Hypothalamus (tissue), 51 donors: ENCODE results near the gene TMPRSS9.
"Not testable (repeated sequence)": the region's sequence is repeated elsewhere in the genome, so short reads cannot be mapped to it uniquely, and the experiment has no call there.

ENCODE experiments used
- DNase-seq, 51 donors: peaks; one replicate each; lab custom pipeline; 2025; lab: John Stamatoyannopoulos, UW

TMPRSS9 gene

DNA sequence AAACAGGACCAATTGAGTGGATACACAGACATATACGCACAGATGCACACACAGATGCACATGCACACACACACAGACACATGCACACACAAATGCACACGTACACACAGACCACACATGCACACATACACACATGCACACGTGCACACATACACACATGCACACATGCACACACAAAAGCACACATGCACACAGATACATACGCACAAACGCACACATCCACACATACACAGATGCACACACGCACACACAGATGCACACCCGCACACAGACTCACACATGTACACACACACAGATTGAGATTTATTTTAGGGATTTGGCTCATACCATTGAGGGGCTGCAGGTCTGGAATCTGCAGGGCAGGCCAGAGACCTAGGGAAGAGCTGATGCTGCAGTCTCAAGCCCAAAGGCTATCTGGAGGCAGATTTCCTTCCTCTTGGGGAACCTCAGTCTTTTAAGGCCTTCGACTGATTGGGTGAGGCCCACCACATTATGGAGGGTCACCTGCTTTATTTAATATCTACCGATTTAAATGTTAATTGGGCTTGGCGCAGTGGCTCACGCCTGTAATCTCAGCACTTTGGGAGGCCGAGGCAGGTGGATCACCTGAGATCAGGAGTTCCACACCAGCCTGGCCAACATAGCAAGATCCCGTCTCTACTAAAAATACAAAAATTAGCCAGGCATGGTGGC, 22.6 kb downstream of the TMPRSS9 start:
- no peak for DNase-seq

DNA sequence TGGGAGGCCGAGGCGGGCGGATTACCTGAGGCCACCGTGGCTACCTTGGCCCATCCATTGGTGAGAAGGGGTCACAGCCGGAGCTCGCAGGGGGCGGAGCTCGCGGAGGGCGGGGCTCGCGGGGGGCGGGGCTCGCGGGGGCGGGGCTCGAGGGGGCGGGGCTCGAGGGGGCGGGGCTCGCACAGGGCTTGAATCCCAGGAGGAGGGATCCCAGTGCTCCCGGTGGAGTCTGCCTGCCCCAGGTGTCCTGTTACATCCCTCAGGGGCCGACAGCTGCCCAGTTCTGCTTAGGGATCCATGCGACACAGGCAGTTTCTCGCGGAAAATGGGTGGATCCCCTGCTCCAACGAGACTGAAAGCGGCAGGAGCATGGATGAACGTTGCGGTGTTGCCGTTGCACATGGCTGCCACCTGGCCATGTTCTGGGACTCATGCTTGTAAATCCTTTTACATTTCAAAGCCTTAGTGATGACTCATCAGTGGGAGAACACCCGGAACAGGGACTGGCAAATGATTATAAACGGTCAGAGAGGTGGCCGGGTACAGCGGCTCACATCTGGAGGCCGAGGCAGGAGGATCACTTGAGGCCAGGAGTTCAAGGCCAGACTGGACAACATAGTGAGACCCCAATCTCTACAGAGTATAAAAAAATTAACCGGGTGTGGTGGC, 25.1 kb downstream of the TMPRSS9 start:
- DNase-seq = peak in 1 of 51 donors; percentile 11

DNA sequence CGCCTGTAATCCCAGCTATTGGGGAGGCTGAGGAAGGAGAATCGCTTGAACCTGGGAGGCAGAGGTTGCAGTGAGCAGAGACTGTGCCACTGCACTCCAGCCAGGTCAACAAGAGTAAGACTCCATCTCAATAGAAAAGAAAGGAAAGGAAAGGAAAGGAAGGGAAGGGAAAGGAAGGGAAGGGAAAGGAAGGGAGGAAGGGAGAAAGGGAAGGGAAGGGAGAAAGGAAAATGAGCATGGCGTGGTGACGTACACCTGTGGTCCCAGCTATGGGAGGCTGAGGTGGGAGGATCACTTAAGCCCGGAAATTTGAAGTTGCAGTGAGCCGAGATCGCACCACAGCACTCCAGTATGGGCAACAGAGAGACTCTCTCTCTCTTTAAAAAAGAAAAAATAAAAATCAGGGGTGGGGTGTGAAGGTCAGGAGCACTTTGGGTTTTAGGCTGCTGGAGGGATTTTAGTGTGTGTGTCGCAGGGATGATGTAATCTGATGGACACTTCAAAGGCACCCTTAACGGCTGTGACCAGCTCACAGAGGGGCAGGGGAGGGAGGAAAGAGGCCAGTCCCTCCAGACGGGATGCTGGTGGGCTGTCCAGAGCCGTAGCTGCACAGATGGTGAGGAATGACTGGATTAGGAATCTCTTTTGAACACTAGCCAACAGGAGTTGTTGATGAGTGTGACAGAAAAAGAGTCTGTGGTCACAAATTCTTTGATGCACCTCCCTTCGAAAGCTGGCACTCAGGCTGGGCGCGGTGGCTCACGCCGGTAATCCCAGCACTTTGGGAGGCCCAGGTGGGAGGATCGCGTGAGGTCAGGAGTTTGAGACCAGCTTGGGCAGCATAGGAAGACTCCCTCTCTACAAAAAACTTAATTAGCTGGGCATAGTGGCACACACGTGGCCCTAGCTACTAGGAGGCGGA, 27.6 kb downstream of the TMPRSS9 start:
- DNase-seq = no peak

DNA sequence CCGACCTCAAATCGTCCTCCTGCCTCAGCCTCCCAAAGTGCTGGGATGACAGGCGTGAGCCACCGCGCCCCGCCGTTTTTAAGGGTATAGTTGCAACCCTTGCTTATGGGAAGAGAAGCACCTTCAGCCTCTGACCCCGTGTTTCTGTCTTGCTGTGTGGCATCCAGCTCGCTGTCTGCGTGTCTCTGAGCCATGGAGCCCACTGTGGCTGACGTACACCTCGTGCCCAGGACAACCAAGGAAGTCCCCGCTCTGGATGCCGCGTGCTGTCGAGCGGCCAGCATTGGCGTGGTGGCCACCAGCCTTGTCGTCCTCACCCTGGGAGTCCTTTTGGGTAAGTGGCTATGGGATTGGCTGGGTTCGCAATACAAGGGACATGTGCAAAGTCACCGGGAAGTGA, 29.5 kb downstream of the TMPRSS9 start:
- DNase-seq = no peak

DNA sequence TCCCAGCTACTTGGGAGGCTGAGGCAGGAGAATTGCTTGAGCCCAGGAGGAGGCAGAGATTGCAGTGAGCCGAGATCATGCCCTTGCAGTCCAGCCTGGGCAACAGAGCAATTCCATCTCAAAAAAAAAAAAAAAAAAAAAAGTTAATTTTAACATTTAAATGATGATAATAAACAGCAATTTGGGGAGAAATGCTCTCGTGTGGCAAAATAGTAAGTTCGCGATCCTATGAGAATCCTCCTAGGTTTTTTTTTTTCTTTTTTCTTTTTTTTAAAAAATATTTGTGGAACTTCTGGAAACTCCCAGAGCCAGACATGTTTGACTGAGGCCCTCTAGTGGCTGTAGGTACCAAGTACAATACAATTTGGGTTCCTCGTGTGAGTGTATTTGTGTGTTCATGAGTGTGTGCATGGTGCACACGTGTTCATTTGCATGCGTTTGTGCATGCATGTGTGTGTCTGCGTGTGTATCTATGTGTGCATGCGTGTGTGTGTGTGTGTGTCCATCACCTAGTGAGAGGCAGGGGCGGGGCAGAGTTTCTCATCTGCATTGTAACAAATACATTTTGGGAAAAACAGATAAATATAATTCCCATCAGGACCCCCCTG, 31.2 kb downstream of the TMPRSS9 start:
- peak in 16 of 51 donors; percentile 7 to 54 (median 18) for DNase-seq

DNA sequence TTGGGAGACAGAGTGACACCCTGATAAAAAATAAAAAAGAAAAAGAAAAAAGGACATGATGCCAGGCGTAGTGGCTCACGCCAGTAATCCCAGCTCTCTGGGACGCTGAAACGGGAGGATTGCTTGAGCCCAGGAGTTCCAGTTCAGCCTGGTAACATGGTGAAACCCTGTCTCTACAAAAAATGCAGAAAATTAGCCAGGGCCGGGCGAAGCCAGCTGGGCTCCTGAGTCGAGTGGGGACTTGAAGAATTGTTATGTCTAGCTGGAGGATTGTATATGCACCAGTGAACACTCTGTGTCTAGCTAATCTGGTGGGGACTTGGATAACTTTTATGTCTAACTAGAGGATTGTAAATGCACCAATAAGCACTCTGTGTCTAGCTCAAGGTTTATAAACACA, 32.3 kb downstream of the TMPRSS9 start:
- DNase-seq = no peak

DNA sequence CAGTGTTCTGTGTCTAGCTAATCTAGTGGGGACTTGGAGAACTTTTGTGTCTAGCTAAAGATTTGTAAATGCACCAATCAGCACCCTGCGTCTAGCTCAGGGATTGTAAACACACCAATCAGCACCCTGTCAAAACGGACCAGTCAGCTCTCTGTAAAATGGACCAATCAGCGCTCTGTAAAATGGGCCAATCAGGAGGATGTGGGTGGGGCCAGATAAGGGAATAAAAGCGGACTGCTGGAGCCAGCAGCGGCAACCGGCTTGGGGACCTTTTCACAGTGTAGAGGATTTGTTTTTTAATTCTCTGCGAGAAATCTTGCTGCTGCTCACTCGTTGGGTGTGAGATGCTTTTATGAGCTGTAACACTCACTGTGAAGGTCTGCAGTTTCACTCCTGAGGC, 32.8 kb downstream of the TMPRSS9 start:
- DNase-seq = not testable (repeated sequence)

DNA sequence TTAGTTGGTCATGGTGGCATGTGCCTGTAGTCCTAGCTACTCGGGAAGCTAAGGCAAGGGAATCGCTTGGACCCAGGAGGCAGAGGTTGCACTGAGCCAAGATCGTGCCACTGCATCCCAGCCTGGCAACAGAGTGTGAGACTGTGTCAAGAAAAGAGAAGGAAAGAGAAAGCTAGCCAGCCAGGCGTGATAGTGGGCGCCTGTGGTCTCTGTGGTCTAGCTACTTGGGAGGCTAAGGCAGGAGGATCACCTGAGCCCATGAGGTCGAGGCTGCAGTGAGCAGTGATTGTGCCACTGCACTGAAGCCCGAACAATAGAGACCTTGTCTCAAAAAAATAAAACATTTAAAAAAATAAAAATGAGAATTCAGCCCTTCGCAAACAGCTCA, 34.0 kb downstream of the TMPRSS9 start:
- no peak for DNase-seq

DNA sequence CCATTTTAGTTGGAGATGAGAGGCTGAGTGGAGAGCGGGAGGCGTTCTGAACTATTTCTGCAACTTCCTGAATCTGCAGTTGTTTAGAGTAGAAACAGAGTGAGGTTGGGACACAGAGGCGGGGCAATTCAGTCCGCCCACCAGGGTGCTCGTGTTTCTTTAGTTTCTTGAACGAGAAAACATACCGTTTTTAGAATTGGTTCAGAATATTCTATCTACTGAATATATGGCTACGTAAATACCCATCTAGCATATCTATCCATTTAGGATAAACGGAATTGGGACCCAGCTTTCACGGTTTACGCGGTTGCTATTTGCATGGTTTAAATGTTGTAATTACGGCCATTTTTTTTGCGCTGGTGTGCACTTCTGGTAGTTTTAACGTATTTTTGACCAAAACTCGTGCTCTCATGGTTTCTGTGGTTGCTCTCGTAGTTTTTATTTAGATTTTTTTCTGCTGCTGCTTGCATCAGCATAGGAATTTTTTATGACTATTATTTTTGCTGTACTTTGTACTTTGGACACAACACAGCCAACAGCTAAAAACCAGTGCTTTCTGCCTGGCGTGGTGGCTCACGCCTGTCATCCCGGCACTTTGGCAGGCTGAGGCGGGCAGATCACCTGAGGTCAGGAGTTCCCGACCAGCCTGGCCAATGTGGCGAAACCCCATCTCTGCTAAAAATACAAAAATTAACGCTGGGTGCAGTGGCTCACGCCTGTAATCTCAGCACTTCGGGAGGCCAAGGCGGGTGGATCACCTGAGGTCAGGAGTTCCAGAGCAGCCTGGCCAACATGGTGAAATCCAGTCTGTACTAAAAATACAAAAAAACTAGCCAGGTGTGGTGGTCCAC, 34.6 kb downstream of the TMPRSS9 start:
- no peak for DNase-seq

DNA sequence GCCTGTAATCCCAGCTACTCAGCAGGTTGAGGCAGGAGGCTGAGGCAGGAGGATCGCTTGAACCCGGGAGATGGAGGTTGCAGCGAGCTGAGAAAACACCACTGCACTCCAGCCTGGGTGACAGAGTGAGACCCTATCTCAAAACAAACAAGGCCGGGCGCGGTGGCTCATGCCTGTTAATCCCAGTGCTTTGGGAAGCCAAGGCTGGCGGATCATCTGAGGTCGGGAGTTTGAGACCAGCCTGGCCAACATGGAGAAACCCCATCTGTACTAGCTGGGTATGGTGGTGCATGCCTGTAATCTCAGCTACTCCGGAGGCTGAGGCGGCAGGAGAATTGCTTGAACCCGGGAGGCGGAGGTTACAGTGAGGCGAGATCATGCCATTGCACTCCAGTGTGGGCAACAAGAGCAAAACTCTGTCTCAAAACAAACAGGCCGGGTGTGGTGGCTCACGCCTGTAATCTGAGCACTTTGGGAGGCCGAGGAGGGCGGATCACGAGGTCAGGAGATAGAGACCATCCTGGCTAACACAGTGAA, 35.3 kb downstream of the TMPRSS9 start:
- not testable (repeated sequence) for DNase-seq

DNA sequence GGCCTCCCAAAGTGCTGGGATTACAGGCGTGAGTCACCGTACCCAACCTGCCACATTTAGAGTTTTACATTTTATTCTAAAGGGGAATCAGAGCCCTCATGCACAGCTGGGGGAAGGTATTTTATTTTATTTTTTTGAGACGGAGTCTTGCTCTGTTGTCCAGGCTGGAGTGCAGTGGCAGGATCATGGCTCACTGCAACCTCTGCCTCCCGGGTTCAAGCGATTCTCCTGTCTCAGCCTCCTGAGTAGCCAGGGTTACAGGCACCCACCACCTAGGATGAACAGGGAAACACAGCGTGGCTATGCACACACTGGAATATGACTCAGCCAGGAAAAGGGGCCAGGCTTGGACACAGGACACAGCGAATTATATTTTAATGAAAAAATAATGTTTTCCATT, 37.1 kb downstream of the TMPRSS9 start:
- not testable (repeated sequence) for DNase-seq

DNA sequence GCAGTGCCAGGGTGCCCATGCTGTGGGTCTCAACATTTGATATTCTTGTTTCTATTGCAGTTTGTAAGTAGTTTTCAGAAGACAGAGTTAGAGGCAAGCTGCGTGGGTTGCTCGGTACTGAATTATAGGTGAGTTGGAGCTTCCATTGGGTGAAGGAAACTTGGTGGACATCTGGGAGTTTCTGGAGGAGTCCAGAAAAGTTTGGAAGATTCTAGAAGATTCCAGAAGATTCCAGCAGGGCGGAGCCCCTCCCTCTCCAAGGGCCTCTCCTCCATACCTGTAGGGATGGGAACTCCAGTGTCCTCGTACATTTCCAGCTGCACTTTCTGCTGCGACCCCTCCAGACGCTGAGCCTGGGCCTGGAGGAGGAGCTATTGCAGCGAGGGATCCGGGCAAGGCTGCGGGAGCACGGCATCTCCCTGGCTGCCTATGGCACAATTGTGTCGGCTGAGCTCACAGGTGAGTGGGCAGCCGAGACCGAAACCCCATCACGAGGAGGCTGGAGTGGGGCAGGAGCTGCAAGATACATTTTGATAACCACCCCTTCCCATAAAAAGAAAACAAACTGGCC, 38.8 kb downstream of the TMPRSS9 start:
- DNase-seq = no peak

DNA sequence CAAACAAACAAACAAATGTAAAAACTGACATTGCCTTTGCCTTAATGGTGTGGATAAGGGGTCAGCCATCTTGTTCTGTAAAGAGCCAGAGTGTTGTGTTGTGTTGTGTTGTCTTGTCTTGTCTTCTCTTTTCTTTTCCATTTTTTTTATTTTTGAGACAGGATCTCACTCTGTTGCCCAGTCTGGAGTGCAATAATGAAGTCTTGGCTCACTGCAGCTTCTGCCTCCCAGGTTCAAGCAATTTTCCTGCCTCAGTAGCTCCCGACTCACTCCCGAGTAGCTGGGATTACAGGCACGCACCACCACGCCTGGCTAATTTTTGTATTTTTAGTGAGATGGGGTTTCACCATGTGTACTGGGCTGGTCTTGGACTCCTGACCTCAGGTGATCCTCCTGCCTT, 39.5 kb downstream of the TMPRSS9 start:
- DNase-seq = no peak

DNA sequence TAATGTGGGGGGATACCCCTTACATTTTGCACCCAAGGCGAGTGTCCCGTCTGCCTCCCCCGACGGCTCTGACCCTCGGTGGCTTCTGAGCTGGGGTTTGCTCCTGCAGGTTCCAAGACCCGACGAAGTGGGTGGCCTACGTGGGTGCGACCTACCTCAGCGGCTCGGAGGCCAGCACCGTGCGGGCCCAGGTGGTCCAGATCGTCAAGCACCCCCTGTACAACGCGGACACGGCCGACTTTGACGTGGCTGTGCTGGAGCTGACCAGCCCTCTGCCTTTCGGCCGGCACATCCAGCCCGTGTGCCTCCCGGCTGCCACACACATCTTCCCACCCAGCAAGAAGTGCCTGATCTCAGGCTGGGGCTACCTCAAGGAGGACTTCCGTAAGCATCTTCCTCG, 48.2 kb downstream of the TMPRSS9 start:
- DNase-seq = no peak

DNA sequence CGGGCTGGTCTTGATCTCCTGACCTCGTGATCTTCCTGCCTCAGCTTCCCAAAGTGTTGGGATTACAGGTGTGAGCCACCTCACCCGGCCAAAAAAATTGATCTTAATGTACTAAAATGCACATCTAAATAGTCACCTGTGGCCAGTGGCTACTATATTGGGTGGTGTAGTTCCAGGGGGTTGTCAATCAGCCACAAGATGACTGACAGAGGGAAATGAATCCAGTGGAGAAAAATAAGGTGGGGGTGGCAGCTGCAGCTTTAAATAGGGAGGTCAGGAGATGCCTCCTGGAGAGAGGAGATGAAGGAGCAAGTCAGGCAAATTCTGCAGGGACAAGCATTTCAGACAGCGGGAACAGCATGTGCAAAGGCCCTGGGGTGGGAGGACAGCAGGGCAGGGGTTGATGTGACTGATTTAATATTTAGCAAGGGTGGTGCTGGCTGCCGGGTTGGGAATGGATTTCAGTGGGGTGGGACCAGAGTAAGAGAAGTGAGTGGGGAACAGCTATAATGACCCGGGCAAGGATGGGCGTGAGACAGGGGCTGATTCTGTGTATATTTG, 49.4 kb downstream of the TMPRSS9 start:
- no peak for DNase-seq

DNA sequence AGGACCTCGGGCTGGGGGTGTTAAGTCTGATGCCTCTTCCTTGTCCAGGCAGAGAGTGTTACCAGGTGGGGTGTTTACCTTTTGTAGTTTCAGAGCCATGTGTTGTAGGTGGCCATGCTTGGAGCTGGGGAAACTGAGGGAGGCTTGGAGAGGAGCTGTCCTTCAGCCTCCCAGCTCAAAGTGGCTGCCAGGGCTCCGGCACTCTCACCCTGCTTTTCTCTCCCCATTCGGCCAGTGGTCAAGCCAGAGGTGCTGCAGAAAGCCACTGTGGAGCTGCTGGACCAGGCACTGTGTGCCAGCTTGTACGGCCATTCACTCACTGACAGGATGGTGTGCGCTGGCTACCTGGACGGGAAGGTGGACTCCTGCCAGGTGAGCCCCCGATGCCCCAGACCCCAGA, 50.0 kb downstream of the TMPRSS9 start:
- no peak for DNase-seq

DNA sequence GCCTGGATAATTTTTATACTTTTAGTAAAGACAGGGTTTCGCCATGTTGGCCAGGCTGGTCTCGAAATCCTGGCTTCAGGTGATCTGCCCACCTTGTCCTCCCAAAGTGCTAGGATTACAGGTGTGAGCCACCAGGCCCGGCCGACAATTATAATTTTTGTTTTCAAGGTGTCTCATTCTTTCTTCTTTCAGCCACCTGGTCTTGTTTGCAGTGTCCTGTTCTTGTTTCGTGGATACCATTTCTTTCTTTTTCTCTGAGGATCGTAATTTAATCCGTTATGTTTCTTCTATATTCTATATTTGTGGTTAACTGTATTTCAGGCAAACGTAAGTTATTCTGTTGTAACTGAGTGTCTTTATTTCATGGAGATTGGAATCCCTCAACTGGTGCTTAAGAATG, 51.6 kb downstream of the TMPRSS9 start:
- no peak for DNase-seq

DNA sequence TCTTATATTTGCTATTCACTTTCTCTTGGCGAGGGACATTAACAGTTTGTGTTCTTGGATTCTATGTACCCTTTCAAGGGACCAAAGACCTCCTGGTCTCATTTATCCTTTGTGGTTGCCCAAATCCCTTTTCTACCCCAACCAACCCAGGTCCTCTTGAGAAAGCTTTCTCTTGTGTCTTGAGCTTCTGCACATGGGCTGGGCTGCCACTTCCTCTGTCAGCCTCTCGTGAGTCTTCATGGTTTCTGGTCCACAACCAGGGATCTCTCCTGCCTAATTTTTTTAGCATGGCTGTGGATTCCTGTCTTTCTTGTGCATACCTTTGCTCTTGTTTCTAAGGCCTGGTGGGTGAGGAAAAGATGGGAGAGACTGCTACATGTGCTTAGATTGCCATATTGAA, 52.4 kb downstream of the TMPRSS9 start:
- no peak for DNase-seq

DNA sequence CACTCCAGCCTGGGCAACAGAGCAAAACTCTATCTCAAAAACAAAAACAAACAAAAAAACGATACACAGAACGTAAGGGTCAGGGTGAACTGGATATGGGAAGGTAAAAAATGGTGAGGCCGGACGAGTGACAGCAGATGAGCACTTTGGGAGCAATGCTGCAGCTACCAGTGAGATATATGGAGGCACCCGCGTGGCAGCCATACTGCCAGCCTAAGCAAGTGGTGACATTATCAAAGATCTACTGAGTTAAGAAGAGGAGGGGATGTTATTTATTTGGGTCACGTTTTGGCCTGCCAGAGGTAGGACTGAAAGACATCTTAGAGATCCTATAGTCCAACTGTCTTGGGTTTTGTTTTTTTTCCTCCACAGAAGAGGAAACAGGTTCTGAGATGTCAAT, 53.1 kb downstream of the TMPRSS9 start:
- no peak for DNase-seq
